Glutamatergic neuron (in vitro differentiated cells): ENCODE data around the gene GLT1D1. TPM values are rescaled to one million over a fixed set of nuclear protein-coding genes. Genes with fewer than 3 reads are reported as not detected.

Experiments
- DNase-seq: peaks from one replicate; pipeline ENCODE4 v3.0.0; 2022
- H3K27ac Mint-ChIP-seq: one replicate; pipeline ENCODE4 v1.8.0; 2020; ENCODE audit warnings: mild to moderate bottlenecking, mixed read lengths, inconsistent platforms; ENCODE audit not compliant: unreplicated experiment
- H3K27me3 Mint-ChIP-seq: one replicate; pipeline ENCODE4 v1.8.0; 2020; ENCODE audit warnings: mild to moderate bottlenecking, moderate library complexity, mixed read lengths, inconsistent platforms; ENCODE audit not compliant: unreplicated experiment
- H3K36me3 Mint-ChIP-seq: one replicate; pipeline ENCODE4 v1.8.0; 2020; ENCODE audit warnings: mild to moderate bottlenecking, mixed read lengths, inconsistent platforms; ENCODE audit not compliant: unreplicated experiment
- H3K4me1 Mint-ChIP-seq: one replicate; pipeline ENCODE4 v1.8.0; 2020; ENCODE audit warnings: mild to moderate bottlenecking, low read depth, mixed read lengths, inconsistent platforms; ENCODE audit not compliant: unreplicated experiment
- H3K4me3 Mint-ChIP-seq: one replicate; pipeline ENCODE4 v1.8.0; 2020; ENCODE audit warnings: mild to moderate bottlenecking, mixed read lengths, inconsistent platforms; ENCODE audit not compliant: unreplicated experiment
- H3K9me3 Mint-ChIP-seq: one replicate; pipeline ENCODE4 v1.8.0; 2020; ENCODE audit warnings: mild to moderate bottlenecking, moderate library complexity, mixed read lengths, inconsistent platforms; ENCODE audit not compliant: unreplicated experiment
- CTCF ChIP-seq: fragments of 200-600 bp; sonication (generic); IDR thresholded peaks from one replicate; pipeline ENCODE4 v1.5.0; 2021; ENCODE audit not compliant: partially characterized antibody, unreplicated experiment
- total RNA-seq: library from RNA; stranded (reverse); fragmentation: NEBNext Ultra II Directional; extraction: Animal tissue kit (Norgen Biotek cat#: 25700); gene quantifications from one replicate; pipeline ENCODE4 v1.2.1, GENCODE V29; 2021; ENCODE audit not compliant: unreplicated experiment

Gene GLT1D1
- total RNA-seq, 1 donor from 2014 or later = 4.4 TPM

- H3K4me1 Mint-ChIP-seq = no peaks in the 10 kb centered on the region
- peaks cover 10% of the 10 kb centered on the region for H3K9me3 Mint-ChIP-seq
- DNase-seq = no peak
- H3K36me3 Mint-ChIP-seq = peaks cover 4% of the 10 kb centered on the region
- no peak overlapping the region for H3K27ac Mint-ChIP-seq
- H3K4me3 Mint-ChIP-seq = no peak overlapping the region
- TF ChIP-seq CTCF = no peak
- H3K27me3 Mint-ChIP-seq = peaks cover 8% of the 10 kb centered on the region
Measured at GRCh38 chr12:128856035-128856790, 2.9 kb downstream of the GLT1D1 start.

GRCh38 chr12:128856791-128857078, 3.5 kb downstream of the GLT1D1 start:
- no peak for TF ChIP-seq CTCF
- H3K36me3 Mint-ChIP-seq = peaks cover 10% of the 10 kb centered on the region
- no peak for DNase-seq
- H3K27ac Mint-ChIP-seq = no peak overlapping the region
- no peaks in the 10 kb centered on the region for H3K4me1 Mint-ChIP-seq
- no peak overlapping the region for H3K4me3 Mint-ChIP-seq
- peaks cover 15% of the 10 kb centered on the region for H3K9me3 Mint-ChIP-seq
- H3K27me3 Mint-ChIP-seq = peaks cover 8% of the 10 kb centered on the region

- no peak for DNase-seq
- Mint-ChIP-seq H3K27me3 (peaks cover 8% of the 10 kb centered on the region), H3K9me3 (peaks cover 15% of the 10 kb centered on the region), H3K36me3 (peaks cover 10% of the 10 kb centered on the region), H3K4me1 (no peaks in the 10 kb centered on the region), H3K4me3 (no peak overlapping the region), H3K27ac (no peak overlapping the region)
- no peak for TF ChIP-seq CTCF
Measured at GRCh38 chr12:128857133-128857763, 4.0 kb downstream of the GLT1D1 start.

GRCh38 chr12:128859311-128859710, 6.0 kb downstream of the GLT1D1 start:
- H3K4me1 Mint-ChIP-seq = no peaks in the 10 kb centered on the region
- H3K27ac Mint-ChIP-seq = no peak overlapping the region
- no peak for TF ChIP-seq CTCF
- H3K4me3 Mint-ChIP-seq = no peak overlapping the region
- DNase-seq = no peak
- peaks cover 10% of the 10 kb centered on the region for H3K36me3 Mint-ChIP-seq
- H3K27me3 Mint-ChIP-seq = peaks cover 8% of the 10 kb centered on the region
- H3K9me3 Mint-ChIP-seq = peaks cover 14% of the 10 kb centered on the region
